HCT116 (cell line): ENCODE results near the gene FRMD4A. TPM values are rescaled to one million over a fixed set of nuclear protein-coding genes. Genes with fewer than 3 reads are reported as not detected.

Source experiments
- ATAC-seq: fragments of 200-7000 bp; cut with Tn5 transposase; 2 replicates; pipeline ENCODE4 v1.9.1; 2020; ENCODE audit warnings: mild to moderate bottlenecking, moderate library complexity
- BruUV-seq: library from RNA; stranded (reverse); fragments of 400-500 nt; replicated peaks from 2 replicates; lab custom pipeline; 2021; lab: Mats Ljungman, UMichigan
- CTCF ChIA-PET: fragments of 300-600 bp; sonication (Branson Sonifier 250); formaldehyde crosslinking; loops from one replicate; lab custom pipeline; 2021; ENCODE audit warnings: antibody characterized with exemption; lab: Charles Lee
- POLR2A ChIA-PET: fragments of 300-600, 350-600 bp; sonication (Branson Sonifier 250); formaldehyde crosslinking; loops from one replicate; lab custom pipeline; 2021; ENCODE audit warnings: antibody characterized with exemption; lab: Charles Lee
- RAD21 ChIA-PET, 2 experiments: fragments of 300-600 bp; sonication (Branson Sonifier 250); formaldehyde crosslinking; loops; one replicate each; lab custom pipeline; 2023; ENCODE audit warnings: low total read pairs in 2 of 2; ENCODE audit not compliant: uncharacterized antibody in 2 of 2, unreplicated experiment in 2 of 2, low non-redundant PET in 1 of 2; lab: Charles Lee
- DNase-seq: peaks from one replicate; pipeline ENCODE4 v3.0.0-alpha.2; 2010; ENCODE audit warnings: low read depth, low spot score
- H2AFZ ChIP-seq: fragments of 200-600 bp; shearing (Covaris generic), sonication (generic); 2 replicates; pipeline ENCODE4 v1.6.1; 2017; ENCODE audit warnings: low read depth, mixed run types, mixed read lengths, antibody characterized with exemption, low read length; ENCODE audit not compliant: poor library complexity, severe bottlenecking
- H3K27ac ChIP-seq: 2 replicates; pipeline ENCODE4 v1.5.1; 2012; ENCODE audit warnings: low read depth, low read length
- H3K27me3 ChIP-seq: fragments of 200-600 bp; sonication (generic); 2 replicates; pipeline ENCODE4 v1.6.1; 2016; ENCODE audit warnings: mixed run types, low read length, mixed read lengths; ENCODE audit not compliant: insufficient read depth
- H3K36me3 ChIP-seq, 2 experiments: fragments of 200-500 bp in 1 of 2; fragments of 200-600 bp in 1 of 2; sonication (Bioruptor generic) in 1 of 2; sonication (generic) in 1 of 2; 2 replicates each; pipeline versions ENCODE4 v1.5.1 to v1.6.1; 2014 to 2016; ENCODE audit warnings: low read length in 2 of 2, inconsistent platforms in 1 of 2, mixed read lengths in 1 of 2, mixed run types in 1 of 2; ENCODE audit not compliant: insufficient read depth in 2 of 2, control insufficient read depth in 1 of 2
- H3K4me1 ChIP-seq, 2 experiments: fragments of 200-600 bp in 1 of 2; sonication (generic) in 1 of 2; 2 replicates each; pipeline versions ENCODE4 v1.5.1 to v1.6.1; 2012 to 2017; ENCODE audit warnings: low read length in 2 of 2, inconsistent platforms in 1 of 2, mild to moderate bottlenecking in 1 of 2, mixed read lengths in 1 of 2, mixed run types in 1 of 2, moderate library complexity in 1 of 2; ENCODE audit not compliant: insufficient read depth in 2 of 2, control insufficient read depth in 1 of 2
- H3K4me2 ChIP-seq: fragments of 200-600 bp; sonication (generic); 2 replicates; pipeline ENCODE4 v1.6.1; 2017; ENCODE audit warnings: mixed run types, low read length, mixed read lengths
- H3K4me3 ChIP-seq, 2 experiments: fragments of 200-600 bp in 1 of 2; sonication (generic) in 1 of 2; replicated peaks in 1 of 2; 2 replicates each; pipeline ENCODE4 v1.5.1; 2011 to 2016; ENCODE audit warnings: low read length in 2 of 2, control low read depth in 1 of 2, low read depth in 1 of 2, mild to moderate bottlenecking in 1 of 2, mixed read lengths in 1 of 2, mixed run types in 1 of 2
- H3K79me2 ChIP-seq: fragments of 200-600 bp; sonication (generic); 2 replicates; pipeline ENCODE4 v1.6.1; 2017; ENCODE audit warnings: mild to moderate bottlenecking, mixed run types, low read length, moderate library complexity, mixed read lengths; ENCODE audit not compliant: insufficient read depth
- H3K9ac ChIP-seq: fragments of 200-600 bp; sonication (generic); 2 replicates; pipeline ENCODE4 v1.6.1; 2016; ENCODE audit warnings: low read length, mixed read lengths
- H3K9me2 ChIP-seq: fragments of 200-600 bp; sonication (generic), shearing (Covaris generic); 2 replicates; pipeline ENCODE4 v1.6.1; 2017; ENCODE audit warnings: mixed run types, mild to moderate bottlenecking, moderate library complexity; ENCODE audit not compliant: insufficient read depth
- H3K9me3 ChIP-seq, 2 experiments: fragments of 200-500 bp in 1 of 2; fragments of 200-600 bp in 1 of 2; sonication (Bioruptor generic) in 1 of 2; sonication (generic) in 1 of 2; 2 replicates each; pipeline ENCODE4 v1.6.1; 2014 to 2017; ENCODE audit warnings: low read length in 2 of 2, mixed read lengths in 2 of 2, inconsistent platforms in 1 of 2, low read depth in 1 of 2, mild to moderate bottlenecking in 1 of 2, mixed run types in 1 of 2, moderate library complexity in 1 of 2; ENCODE audit not compliant: control insufficient read depth in 1 of 2, insufficient read depth in 1 of 2
- H4K20me1 ChIP-seq: fragments of 200-600 bp; sonication (generic), shearing (Covaris generic); 2 replicates; pipeline ENCODE4 v1.6.1; 2017; ENCODE audit warnings: mixed run types, mild to moderate bottlenecking, moderate library complexity; ENCODE audit not compliant: insufficient read depth
- EGR1 ChIP-seq: IDR thresholded peaks from 2 replicates; pipeline ENCODE4 v1.6.1; 2012; ENCODE audit warnings: low read depth
- EZH2 ChIP-seq: fragments of 200-600 bp; sonication (generic); IDR thresholded peaks from 2 replicates; pipeline ENCODE4 v1.6.1; 2017; ENCODE audit warnings: antibody characterized with exemption, mixed run types
- EZH2phosphoT487 ChIP-seq: fragments of 200-600 bp; IDR thresholded peaks from 2 replicates; pipeline ENCODE4 v1.6.1; 2018; ENCODE audit warnings: antibody characterized with exemption, borderline replicate concordance
- MAX ChIP-seq: IDR thresholded peaks from 2 replicates; pipeline ENCODE4 v1.6.1; 2012
- POLR2AphosphoS5 ChIP-seq: IDR thresholded peaks from 2 replicates; pipeline ENCODE4 v1.6.1; 2011; ENCODE audit warnings: mild to moderate bottlenecking, low read depth, low read length, moderate library complexity
- REST ChIP-seq: IDR thresholded peaks from 2 replicates; pipeline ENCODE4 v1.6.1; 2012; ENCODE audit warnings: low read depth
- SIN3A ChIP-seq: IDR thresholded peaks from 2 replicates; pipeline ENCODE4 v1.6.1; 2012; ENCODE audit warnings: low read depth
- ZNF274 ChIP-seq: fragments of 200-500 bp; sonication (Bioruptor generic); IDR thresholded peaks from 2 replicates; pipeline ENCODE4 v1.6.1; 2014; ENCODE audit warnings: mild to moderate bottlenecking, low read depth, low read length, inconsistent platforms
- intact Hi-C: fragments of 100-400 bp; cut with micrococcal nuclease; formaldehyde crosslinking; loops from 2 replicates; pipeline ENCODE4 v1.10.0; 2022
- total RNA-seq: library from RNA; stranded (reverse); gene quantifications from one replicate; pipeline ENCODE4 v1.2.1, GENCODE V29; 2021; ENCODE audit not compliant: unreplicated experiment

Gene FRMD4A
- total RNA-seq, 1 experiment from 2014 or later = 0.20 TPM

DNA sequence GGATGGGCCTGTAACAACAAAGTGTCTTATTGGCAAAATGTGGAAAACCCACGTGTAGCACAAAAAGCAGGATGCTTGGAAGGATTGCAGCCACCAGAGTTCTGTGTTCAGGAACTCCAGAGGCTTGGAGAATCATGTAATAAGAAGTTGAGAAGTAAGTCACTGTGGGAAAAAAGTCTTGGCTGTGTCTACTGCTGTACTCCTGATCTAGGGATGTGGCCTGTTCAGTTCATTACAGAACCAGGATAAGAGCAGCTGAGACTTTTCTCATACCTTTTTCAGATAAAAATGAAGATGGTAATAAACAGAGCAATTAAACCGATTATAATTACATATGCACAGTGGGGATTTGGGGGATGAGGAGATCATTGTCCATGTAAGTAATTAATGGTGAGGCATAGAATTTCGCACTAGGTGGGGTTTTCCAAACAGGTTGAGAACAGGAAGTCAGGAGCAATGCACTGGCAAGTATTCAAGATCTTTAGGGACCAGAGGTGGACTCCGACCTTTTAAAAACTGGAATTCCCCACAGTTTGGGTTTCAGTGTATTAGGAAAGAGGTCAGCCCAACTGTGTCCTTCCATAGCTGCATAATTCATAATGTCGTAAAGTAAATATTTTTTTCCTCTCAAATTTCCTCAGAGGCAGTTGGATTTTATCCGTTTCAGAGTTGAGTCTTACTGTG lies 281.7 kb downstream of the FRMD4A start:
- ATAC-seq = no peak
- CTCF ChIA-PET = no interaction called here
- Histone ChIP-seq H3K9ac (no peak overlapping the region), H3K27ac (no peak overlapping the region), H3K79me2 (no peaks in the 10 kb centered on the region), H3K4me1 (no peaks in the 10 kb centered on the region), H3K9me3 (no peaks in the 10 kb centered on the region), H3K36me3 (no peaks in the 10 kb centered on the region), H3K4me2 (no peak overlapping the region), H3K9me2 (no peaks in the 10 kb centered on the region), H3K4me3 (no peak overlapping the region), H2AFZ (no peak overlapping the region), H4K20me1 (no peaks in the 10 kb centered on the region), H3K27me3 (peaks cover 9% of the 10 kb centered on the region; the same call in 1 of the 2 replicates)
- no peak for TF ChIP-seq SIN3A
- TF ChIP-seq POLR2AphosphoS5 = no peak
- no peak for TF ChIP-seq EGR1
- TF ChIP-seq REST = no peak
- TF ChIP-seq EZH2 = no peak
- TF ChIP-seq EZH2phosphoT487 = no peak
- no peak for TF ChIP-seq MAX
- TF ChIP-seq ZNF274 = no peak
- RAD21 ChIA-PET = no interaction called here
- DNase-seq = no peak
- intact Hi-C loops = no loop called here
- no TSS peak for BruUV-seq
- POLR2A ChIA-PET = no interaction called here
